ENCODE data around the gene AMIGO2.
"Not testable (repeated sequence)": the region's sequence is repeated elsewhere in the genome, so short reads cannot be mapped to it uniquely, and the experiment has no call there.

AMIGO2 gene

DNA sequence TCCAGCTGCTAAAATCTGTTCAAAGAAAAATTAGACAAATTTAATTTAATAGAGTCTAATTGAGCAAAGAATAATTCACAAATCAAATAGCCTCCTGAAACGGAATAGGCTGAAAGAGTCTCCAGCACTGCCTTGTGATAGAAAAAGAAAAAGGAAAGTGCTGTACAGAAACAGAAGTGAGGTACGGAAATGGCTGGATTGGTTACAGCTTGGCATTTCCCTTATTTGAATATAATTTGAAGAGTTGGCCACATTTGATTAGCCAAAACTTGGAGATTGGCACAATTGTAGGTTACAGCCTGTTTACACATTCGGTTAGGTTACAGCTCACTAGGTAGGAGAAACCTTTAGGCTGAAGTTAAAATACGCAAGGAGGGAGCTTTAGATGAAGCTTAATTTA is 25.1 kb downstream of the AMIGO2 start:
- Histone ChIP-seq H3K27me3 (replicated peaks) (no peaks in the 10 kb centered on the region), H3K36me3 (replicated peaks) (no peaks in the 10 kb centered on the region), H3K4me3 (ENCODE audit: low read depth, low read length) (no peak overlapping the region), H3K27ac (no peak overlapping the region)
- in situ Hi-C loops (cut with HindIII; ENCODE audit: low pct_ligation_motif_present, low sequenced_read_pairs) = no loop called here
- TF ChIP-seq, protein P1, sequence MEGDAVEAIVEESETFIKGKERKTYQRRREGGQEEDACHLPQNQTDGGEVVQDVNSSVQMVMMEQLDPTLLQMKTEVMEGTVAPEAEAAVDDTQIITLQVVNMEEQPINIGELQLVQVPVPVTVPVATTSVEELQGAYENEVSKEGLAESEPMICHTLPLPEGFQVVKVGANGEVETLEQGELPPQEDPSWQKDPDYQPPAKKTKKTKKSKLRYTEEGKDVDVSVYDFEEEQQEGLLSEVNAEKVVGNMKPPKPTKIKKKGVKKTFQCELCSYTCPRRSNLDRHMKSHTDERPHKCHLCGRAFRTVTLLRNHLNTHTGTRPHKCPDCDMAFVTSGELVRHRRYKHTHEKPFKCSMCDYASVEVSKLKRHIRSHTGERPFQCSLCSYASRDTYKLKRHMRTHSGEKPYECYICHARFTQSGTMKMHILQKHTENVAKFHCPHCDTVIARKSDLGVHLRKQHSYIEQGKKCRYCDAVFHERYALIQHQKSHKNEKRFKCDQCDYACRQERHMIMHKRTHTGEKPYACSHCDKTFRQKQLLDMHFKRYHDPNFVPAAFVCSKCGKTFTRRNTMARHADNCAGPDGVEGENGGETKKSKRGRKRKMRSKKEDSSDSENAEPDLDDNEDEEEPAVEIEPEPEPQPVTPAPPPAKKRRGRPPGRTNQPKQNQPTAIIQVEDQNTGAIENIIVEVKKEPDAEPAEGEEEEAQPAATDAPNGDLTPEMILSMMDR (IDR thresholded peaks at IDR 0.05; ENCODE audit: low read depth, low read length, missing control alignments) = no peak
- no peak for DNase-seq

DNA sequence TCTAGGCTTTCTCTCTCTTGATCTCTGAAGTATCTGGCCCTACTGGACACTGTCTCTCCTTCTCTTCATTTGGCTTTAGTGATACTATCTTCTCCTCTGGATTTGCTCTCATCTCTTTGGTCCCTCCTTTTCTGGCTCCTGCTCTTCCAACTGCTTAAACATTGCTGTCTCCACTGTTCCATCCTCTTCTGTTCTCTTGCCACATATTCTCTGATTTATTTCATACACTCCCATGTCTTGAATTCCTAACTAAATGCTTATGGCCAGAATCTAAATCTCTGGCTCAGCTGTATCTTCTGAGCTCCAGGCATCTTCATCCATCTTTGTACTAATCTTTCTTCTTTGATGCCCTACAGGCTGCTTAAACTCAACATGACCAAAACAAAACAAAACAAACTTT is 25.8 kb downstream of the AMIGO2 start:
- DNase-seq = no peak
- Histone ChIP-seq H3K27me3 (replicated peaks) (no peaks in the 10 kb centered on the region), H3K4me3 (ENCODE audit: low read depth, low read length) (no peak overlapping the region), H3K27ac (no peak overlapping the region), H3K36me3 (replicated peaks) (no peaks in the 10 kb centered on the region)
- in situ Hi-C loops (cut with HindIII; ENCODE audit: low pct_ligation_motif_present, low sequenced_read_pairs) = no loop called here
- TF ChIP-seq, protein P1 (IDR thresholded peaks at IDR 0.05; ENCODE audit: low read depth, low read length, missing control alignments) = no peak

DNA sequence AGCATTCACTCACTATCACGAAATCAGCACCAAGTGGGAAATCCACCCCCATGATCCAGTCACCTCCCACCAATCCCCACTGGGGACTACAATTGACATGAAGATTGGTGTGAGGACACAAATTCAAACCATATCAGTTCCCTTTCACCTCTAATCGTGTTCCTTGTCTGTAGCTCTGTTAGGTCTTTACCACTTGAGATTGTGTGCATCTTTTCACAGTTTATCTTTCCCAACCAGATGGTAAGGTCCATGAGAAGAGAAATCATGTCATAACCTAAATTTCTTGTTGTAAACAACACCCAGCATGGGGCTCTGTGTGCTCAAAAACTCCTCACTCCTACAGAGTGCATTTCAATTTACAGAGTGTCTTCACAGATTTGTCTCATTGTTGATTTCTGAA is 27.5 kb downstream of the AMIGO2 start:
- Histone ChIP-seq H3K36me3 (replicated peaks) (no peaks in the 10 kb centered on the region), H3K27ac (no peak overlapping the region), H3K27me3 (replicated peaks) (no peaks in the 10 kb centered on the region), H3K4me3 (ENCODE audit: low read depth, low read length) (no peak overlapping the region)
- in situ Hi-C loops (cut with HindIII; ENCODE audit: low pct_ligation_motif_present, low sequenced_read_pairs) = no loop called here
- no peak for DNase-seq
- TF ChIP-seq, protein P1 (IDR thresholded peaks at IDR 0.05; ENCODE audit: low read depth, low read length, missing control alignments) = no peak

DNA sequence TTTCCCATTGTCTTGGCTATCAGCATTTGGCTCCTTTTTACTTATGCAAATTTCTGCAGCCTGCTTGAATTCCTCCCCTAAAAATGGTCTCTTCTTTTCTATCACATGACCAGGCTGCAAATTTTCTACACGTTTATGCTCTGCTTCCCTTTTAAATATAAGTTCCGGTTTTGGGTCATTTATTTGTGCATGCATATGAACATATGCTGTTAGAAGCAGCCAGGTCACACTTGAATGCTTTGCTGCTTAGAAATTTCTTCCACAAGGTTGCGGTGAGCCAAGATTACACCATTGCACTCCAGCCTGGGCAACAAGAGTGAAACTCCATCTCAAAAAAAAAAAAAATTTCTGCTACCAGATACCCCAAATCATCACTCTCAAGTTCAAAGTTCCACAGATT is 28.5 kb downstream of the AMIGO2 start:
- DNase-seq; H3K36me3 ChIP-seq (replicated peaks); H3K4me3 ChIP-seq (ENCODE audit: low read depth, low read length); H3K27me3 ChIP-seq (replicated peaks); H3K27ac ChIP-seq; in situ Hi-C loops (cut with HindIII; ENCODE audit: low pct_ligation_motif_present, low sequenced_read_pairs): not testable (repeated sequence)

DNA sequence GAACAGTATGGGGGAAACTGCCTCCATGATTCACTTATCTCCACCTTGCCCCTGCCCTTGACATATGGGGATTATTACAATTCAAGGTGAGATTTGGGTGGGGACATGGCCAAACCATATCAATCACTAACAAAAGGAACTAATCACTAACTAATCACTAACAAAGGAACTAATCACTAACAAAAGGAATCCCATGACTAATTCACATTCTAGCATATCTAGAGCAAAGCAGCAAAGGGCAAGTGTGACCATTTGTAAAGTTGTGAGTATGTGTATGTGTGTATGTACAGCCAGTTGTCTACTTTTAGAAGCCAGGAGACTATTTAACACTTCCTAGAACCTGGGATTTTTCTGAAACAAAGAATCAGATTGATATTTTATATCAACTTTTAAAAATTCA is 31.2 kb downstream of the AMIGO2 start:
- H3K36me3 ChIP-seq (replicated peaks) = no peaks in the 10 kb centered on the region
- TF ChIP-seq, protein P1 (IDR thresholded peaks at IDR 0.05; ENCODE audit: low read depth, low read length, missing control alignments) = no peak
- H3K27ac ChIP-seq = no peak overlapping the region
- no peak overlapping the region for H3K4me3 ChIP-seq (ENCODE audit: low read depth, low read length)
- no peak for DNase-seq
- H3K27me3 ChIP-seq (replicated peaks) = no peaks in the 10 kb centered on the region
- in situ Hi-C loops (cut with HindIII; ENCODE audit: low pct_ligation_motif_present, low sequenced_read_pairs) = no loop called here

DNA sequence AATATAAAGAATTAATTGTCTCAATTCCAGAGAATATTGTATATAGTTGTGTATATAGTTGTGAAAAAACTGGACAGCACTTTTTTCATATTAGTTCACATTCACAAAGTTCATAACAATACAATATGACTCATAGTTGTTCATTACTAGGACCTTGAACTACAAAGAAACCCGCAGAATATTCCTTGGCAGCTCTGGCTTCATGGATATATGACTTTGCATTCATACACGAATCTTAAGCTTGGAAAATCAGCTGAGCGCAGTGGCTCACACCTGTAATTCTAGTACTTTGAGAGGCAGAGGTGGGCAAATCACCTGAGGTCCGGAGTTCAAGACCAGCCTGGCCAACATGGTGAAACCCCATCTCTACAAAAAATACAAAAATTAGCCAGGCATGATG is 38.4 kb downstream of the AMIGO2 start:
- H3K36me3 ChIP-seq (replicated peaks) = no peaks in the 10 kb centered on the region
- no peak overlapping the region for H3K4me3 ChIP-seq (ENCODE audit: low read depth, low read length)
- TF ChIP-seq, protein P1 (IDR thresholded peaks at IDR 0.05; ENCODE audit: low read depth, low read length, missing control alignments) = no peak
- no peak overlapping the region for H3K27ac ChIP-seq
- no peaks in the 10 kb centered on the region for H3K27me3 ChIP-seq (replicated peaks)
- no peak for DNase-seq
- in situ Hi-C loops (cut with HindIII; ENCODE audit: low pct_ligation_motif_present, low sequenced_read_pairs) = no loop called here
